ENCODE measurements around the gene OSTN.
"Not testable (repeated sequence)": the region's sequence is repeated elsewhere in the genome, so short reads cannot be mapped to it uniquely, and the experiment has no call there.

Gene OSTN

DNA sequence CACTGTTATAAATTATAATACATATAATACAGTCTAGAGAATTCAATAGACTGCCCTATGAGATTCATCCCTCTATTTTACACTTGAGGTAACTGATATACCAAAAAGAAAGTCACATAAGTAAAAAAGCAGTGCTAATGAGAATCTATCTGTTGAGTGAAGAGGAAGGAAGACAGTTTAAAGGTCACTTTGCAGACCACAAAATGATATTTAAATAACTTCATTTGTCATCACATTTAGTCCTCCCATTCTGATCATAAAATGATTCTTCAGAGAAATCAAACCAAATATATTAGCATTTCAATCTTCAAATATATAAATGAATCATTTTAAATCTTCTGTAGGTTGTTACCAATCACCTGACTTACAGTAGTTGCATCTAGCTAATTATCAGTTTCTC lies 69.7 kb downstream of the OSTN start:
- DNase-seq: no peak

DNA sequence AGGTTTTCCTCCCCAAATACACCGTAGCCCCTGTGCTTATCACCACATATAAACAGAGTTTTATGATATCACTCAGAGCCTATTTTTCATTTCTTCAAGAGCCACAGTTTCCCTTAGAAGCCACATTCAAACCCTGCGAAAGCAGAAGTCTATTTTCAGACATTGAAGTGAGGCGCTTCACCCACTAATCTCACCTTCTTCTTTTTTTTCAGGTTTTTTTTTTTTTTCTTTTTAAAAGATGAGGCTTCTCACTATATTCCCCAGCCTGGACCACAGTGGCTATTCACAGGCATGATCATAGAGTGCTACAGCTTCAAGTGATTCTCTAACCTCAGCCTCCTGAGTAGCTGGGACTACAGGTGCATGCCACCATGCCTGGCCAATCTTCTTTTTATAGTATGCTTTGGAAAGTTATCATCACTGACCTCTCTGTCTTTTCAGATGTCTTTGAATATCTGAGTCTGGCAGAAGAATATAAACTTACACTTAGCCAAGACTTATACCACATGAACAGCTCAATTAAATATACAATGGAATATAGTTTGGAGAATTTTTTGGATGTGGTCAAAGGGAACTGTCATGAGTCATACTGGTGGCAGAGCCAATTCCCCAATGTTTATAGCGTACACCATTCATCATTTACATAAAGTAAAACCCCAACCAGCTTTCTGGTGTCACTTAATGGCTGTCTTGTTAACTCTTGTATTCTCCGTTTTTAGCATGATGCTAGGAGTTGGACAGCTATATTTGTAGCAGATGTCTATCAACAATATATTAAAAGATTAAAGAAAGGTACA lies 70.4 kb downstream of the OSTN start:
- no peak for DNase-seq

DNA sequence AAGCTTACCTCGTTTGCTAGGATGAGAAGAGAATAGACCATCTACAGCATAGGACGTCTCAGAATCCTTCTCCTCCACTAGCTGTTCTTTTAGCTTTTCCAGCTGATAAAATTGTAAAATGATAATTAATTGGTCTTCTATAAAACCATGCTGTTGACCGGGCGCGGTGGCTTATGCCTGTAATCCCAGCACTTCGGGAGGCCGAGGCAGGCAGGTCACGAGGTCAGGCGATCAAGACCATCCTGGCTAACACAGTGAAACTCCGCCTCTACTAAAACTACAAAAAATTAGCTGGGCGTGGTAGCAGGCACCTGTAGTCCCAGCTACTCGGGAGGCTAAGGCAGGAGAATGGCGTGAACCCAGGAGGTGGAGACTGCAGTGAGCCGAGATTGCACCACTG lies 76.2 kb downstream of the OSTN start:
- not testable (repeated sequence) for DNase-seq

DNA sequence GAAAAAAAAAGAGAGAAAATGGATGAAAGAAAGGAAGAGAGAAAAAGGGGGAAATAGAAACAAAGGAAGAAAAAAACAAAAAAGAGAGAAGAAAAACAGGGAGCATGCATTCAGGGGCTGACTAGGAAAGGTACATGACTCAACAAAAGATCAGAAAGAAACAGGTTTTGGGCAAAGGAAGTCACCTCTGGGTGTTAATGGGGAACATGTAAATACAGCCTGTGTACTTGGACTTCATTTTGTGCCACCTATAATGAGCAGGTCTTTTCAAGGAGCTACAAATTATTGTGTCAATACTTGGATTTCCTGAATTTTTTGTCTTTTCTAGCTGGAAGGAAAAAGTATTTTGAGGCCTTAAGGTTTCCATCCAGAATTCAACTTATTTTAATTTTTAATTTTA lies 76.7 kb downstream of the OSTN start:
- DNase-seq: no peak

DNA sequence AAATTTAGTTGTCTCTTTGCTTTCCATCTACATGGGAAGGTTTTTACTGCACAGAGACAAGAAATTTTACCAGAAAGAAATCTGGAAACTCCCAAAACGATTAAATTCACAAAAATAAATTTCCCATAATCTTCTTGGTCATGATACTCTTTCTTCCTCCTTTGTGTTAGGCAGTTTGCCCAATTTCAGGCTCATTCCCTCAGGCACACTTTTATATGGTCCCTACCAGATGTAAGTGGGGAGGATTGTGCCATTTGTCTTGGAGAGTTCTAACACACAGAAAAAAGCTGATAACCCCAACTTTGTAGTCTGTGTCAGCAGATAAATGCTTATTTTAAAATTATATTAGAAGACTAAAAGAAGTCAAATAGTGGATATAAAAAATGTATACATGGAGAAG lies 81.1 kb downstream of the OSTN start:
- no peak for DNase-seq

DNA sequence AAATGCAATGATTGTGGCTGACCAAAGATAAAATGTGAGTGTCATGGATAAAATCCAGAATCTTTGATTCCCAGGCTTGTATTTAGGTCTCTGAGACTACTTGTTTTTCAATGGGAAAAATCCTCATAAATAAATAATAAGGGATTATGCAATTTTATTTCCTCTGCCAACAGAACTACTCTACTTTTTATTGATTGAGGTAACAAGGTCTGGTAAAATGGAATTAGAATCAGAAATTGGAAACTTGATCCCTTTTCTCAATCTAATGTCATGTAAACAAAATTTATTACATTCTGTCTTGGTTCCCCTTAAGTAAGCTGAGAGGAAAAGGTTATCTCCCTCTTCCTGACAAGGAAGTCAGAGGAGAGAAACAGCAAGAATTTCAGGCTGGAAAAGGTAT lies 81.8 kb downstream of the OSTN start:
- DNase-seq: no peak

DNA sequence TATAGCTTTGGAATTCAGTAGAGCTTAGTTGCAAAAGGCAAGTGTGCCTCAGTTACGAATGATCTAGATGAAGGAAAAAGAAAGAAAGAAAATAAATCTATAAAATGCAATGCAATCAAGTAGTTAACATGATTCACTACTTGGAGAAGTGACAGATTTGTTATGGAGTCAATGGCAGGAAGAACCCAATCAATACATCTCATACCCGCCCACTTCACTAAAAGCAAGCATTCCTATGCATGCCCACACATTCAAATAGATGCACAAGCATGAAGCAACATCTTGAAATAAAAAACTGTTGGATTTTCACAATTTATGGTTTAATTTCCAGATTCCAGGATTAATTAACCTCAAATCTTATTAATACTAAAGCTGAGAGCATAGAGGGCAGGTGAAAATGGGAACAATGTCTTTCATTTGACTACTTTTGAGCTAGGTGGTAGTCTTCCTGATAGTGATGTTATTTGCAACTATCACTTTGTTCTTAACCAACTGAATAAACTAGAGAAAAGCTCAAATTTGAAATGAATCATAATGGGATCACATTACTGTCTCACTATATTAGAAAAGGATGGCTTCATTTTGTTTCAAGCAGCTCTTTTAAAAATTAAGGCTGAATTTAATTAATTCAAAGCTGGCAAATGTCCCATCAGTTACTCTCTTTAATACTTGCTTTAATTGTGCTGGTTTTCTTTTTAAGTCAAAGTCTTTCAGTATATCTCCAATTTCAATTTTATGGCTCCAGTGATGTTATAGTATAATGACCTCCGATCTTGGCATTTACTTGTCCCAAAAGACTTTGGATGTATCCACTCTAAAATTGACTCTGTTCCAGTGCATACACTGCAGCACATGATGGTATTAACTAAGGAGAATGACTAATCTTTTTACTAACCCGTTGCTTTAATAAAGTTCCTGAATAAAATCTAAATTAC lies 83.5 kb downstream of the OSTN start:
- no peak for DNase-seq

DNA sequence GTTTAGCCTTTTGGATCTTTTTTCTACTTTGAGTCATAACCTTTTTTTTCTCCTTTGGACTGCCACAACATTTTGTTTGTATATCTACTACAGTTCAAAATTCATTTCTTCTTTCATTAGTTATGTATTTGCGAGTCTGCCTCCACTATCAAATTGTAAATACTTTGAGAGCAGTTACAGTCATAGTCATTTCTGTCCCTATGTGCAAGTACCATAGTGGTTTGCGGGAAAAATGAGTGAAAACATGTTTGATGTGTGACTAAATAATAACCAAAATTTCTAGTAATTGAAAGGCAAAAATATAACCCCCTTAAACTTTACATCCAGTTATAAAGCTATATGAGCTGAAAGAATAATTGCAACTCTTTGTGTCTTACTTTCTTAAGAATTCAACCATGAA lies 84.4 kb downstream of the OSTN start:
- DNase-seq: no peak

DNA sequence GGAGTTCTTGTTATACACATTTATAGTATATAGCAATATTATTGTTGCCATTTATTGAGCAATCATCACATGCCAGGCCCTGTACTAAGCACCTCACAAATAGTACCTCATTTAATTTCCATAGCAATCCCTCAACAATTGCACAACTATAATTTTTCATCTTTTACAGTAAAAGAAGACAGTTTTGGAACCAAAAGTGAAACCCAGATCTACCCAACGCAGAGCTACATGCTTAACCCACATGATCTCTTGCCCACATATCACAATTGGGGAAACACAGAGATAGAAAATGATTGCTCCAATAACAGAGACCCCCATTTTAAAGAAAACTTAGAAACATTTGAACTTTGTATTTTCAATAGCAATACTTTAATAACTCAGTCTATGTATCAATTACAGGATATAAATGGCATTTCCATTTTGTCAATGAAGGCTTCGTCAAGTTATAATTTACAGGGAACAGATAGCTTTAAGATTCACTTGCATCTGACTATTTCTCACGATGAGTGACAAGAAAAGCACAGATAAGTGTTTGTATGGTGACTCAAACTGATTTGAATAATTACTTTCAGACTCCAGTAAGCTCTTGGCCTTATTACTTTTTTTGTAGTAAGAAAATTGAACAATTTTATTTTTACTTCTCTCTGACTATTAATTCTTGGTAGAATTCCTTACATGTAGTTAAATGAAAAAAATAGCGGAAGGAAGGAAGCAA lies 91.4 kb downstream of the OSTN start:
- DNase-seq: no peak

DNA sequence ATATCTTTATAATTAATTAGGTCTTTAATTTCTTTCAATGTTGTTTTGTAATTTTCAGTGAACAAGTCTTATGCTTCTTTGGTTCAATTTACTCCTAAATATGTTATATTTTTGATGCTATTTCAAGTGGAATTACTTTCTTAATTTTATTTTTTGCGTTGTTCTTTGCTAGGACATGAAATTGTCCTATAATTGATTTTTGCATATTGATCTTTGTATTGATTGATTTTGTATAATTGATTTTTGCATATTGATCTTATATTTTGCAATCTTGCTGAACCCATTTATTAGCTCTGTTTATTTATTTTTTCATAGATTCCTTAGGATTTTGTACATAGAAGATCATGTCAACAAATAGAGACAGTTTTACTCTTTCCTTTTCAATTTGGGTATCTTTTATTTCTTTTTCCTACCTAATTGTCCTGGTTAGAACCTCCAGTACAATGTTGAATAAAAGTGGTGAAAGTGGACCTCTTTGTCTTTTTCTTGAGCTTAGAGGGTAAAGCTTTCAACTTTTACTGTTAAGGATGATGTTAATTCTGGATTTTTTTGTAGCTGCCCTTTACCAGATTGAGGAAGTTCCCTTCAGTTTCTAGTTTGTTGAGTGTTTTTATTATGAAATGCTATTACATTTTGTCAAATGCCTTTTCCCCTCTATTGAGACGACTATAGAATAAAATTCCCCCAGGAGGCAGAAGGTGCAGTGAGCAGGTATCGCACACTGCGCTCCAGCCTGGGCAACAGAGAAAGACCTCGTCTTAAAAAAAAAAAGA lies 93.4 kb downstream of the OSTN start:
- no peak for DNase-seq

DNA sequence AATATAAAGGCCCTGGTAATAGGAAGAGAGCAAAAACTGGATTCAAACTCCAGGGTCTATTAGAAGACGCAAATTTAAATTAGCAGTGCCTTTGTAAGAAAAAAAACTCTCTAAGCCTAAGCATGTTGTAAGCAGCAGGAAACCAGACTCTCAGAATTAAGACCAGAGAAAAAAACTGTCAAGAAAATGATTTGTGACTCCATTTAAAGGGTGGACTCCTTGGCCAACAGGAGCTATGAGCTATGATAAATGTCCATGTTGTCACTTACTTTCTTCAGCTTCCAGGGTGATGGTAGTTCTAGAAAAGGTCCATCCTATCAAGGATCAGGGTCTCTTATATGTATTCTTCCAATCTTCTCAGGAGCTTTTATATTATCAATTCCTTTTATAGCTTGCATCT lies 95.2 kb downstream of the OSTN start:
- no peak for DNase-seq

DNA sequence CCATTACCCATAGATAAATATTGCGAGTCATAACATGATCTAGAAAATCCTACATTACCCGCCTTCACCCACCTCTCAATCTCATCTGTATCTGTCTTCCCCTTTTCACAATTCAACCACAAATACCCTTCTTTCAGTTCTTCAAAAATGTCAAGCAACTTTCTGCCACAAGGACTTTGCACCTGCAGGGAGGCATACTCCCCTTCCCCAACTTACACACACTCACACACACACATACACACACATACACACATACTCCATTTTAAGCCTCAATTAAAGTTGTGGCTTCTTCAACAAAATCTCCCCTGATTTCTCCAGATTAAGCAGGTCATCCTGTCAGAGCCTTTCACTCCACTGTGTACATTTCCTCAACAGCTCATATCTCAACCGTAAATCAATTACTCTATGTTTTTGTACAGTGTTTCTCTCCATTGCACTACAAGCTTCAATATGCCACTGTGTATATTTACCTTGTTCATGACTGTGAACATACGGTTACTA lies 97.0 kb downstream of the OSTN start:
- DNase-seq: peak; percentile 23

DNA sequence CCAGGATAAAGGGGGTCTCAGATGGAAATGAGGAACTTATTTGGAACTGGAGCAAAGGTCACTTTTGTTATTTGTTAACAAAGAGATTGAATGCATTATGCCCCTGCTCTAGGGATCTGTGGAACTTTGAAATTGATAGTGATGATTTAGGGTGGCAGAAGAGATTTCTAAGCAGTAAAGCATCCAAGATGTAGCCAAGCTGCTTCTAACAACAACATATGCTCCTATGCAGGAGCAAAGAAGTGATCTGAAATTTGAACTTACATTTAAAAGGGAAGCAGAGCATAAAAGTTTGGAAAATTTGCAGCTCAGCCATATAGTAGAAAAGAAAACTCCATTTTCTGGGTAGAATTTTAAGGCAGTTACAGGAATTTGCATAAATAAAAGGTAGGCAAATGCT lies 99.8 kb downstream of the OSTN start:
- no peak for DNase-seq

DNA sequence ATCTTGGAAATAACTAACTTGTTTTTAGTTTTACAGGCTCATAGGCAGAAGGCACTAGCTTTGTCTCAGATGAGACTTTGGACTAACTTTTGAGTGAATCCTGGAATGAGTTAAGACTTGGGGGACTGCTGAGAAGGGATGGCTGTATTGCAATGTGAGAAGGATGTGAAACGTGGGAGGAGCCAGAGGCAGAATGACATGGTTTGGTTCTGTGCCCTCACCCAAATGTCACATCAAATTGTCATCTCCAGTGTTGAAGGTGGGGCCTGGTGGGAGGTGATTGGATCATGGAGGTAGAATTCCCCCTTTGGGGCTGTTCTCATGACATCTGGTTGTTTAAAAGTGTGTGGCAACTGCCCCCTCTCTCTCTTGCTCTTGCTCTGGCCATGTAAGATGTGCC lies 101.4 kb downstream of the OSTN start:
- no peak for DNase-seq

DNA sequence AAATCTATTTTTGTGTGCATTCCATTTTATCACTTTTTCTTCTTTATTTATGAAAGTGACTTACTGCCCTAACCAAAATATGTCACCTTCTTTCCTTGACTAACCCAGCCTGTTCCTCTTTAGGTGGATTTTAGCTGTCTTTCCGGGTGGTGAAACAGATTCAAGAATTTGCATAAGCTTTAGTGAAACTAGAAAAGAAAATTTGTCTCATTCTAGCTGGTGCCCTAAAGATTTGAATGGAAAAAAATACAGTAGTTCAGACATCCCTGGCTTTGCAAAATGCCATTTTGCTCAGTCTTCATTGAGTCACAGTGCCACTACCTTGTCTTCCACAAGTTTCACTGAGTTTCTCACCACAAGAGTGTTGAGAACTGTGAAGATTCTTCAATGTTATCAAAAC lies 102.0 kb downstream of the OSTN start:
- DNase-seq: no peak

DNA sequence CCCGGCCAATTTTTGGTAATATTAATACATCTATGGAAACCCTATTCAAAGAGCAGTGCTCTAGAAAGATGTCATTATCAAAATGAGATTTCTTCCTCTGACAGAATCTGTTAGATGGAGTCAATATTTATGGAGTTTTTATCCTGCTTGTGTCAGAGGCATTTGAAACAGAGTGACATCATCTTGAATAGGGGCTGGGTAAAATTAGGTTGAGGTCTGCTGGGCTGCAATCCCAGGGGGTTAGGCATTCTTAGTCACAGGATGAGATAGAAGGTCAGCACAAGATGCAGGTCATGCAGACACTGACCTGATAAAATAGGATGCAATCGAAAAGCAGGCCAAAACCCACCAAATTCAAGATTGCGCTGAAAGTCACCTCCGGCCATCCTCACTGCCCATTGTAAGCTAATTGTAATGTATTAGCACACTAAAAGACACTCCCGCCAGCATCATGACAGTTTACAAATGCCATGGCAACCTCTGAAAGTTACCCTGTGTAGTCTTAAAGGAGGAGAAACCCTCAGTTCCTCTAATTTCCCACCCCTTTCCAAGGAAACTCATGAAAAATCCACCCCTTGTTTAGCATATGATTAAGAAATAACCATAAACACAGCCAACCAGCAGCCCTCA lies 102.9 kb downstream of the OSTN start:
- no peak for DNase-seq

DNA sequence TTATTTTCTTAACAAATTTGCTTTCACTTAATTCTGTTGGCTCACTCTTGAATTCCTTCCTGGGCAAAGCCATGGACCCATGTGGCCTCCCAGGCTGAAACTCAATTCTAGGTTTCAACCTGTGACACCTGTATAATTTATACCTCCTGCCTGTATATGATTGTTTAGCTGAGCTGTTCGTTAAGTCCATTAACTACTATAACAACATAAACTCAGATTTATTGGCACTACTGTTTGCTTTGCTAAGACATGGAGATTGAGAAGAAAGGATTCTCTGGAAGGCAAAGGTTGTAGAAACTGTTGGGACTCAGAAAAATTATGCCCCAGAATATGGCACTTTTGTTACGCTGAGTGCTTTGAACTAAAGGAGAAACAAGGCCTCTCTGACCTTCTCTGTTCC lies 103.4 kb downstream of the OSTN start:
- peak; percentile 54 for DNase-seq

DNA sequence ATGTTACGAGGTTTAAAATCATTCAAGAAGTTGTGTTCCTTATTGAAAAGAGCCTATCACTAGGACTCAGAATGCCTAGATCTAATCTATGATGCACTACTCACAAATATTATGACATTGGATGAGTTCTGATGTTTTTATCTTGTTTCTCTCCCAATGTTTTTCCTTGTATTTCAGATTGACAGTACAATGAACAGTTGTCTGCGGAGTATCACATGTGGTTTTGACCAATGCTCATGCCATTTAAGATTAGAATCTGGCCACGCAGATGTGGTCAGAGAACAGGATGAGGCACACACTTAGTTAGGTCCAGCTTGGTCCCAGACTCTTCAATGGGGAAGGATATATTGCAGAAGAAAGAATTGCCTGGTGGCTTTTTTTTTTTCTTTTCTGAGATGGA lies 104.6 kb downstream of the OSTN start:
- DNase-seq: no peak

DNA sequence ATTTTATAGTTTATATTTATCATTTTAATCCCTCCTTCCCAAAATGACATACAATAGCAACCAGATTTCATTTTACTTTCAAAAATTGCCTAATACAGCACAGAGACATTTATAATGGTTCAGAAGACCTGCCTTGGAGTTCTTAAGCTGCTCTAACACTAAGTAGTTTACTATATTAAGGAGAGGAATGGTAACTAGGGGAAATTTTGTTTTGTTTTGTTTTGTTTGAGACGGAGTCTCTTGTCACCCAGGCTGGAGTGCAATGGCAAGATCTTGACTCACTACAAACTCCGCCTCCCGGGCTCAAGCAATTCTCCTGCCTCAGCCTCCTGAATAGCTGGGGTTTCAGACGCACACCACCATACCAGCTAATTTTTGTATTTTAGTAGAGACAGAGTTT lies 107.4 kb downstream of the OSTN start:
- DNase-seq: no peak

DNA sequence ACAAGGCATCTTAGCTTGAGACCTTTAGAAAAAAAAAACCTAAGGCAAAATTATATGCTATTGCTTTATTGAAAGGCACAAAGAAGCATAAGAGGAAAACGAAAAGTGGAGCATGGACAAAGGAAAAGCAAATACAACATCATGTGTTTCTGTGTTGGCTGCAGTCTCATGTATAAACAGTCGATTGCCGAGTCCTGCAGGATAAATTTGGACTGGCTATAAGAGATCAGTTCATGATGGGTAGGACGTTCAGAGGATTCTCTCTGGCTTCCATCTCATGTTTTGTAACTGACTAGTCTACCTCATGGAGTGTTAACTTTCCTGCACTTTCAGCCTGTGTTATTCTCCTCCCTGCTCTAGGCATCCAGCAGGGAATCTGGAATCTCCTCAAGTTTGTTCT lies 108.3 kb downstream of the OSTN start:
- no peak for DNase-seq

DNA sequence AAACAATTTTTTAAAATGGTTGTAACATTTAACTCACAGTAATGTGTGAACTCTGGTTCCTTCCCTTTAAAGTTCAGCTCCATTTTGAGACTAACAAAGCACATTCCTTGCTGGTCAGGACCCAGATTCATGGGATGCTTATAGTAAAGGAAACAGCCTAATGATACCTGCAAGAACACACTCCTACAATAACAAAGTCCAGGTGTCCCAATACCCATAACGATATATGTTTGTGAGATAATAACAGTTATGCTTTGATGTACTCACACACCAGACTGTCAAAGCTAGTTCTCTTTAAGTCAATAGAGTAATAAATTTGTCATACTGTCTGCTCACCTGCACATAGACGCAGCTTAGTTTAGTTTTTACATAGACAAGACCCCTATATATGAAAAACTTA lies 114.3 kb downstream of the OSTN start:
- no peak for DNase-seq

DNA sequence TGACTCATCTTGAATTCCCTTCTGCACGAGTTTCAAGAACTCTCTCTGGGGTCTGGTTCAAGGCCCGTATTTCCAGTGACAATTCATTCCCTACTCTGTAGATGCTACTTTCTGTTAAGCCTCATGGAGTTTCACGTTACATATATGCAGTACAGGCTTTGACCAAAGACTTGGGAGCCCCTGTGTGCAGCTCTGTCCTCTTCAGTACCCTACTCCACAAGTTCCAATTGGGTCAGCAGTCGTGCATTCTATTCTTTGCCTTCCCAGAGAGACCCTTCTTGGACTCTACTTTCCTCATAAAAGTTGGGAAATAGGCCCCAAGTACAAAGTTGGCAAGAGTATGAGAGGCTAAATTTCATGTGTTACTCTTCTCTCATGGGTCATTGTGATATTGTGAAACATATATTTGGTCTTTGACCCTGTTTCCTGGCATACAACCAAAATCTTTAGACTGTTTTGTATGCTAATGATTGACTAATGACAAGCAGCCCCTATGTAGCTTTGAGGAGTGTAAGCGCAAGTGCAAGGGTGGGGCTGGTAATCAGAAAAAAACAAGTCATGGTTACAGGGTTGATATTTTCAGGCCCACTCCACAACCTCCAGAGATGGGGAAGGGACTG lies 115.2 kb downstream of the OSTN start:
- DNase-seq: no peak

Data from NCI-H69 (cell line).